B cell (primary cell): Measurements from ENCODE around the gene GPR173.

Experiments used
- EZH2 ChIP-seq: IDR thresholded peaks from 2 replicates; pipeline ENCODE4 v1.6.1; 2012; ENCODE audit warnings: borderline replicate concordance, low read depth, mild to moderate bottlenecking, moderate library complexity, low read length; ENCODE audit not compliant: insufficient read depth, poor library complexity, severe bottlenecking
- TF ChIP-seq, protein P1 (sequence below): fragments of 200-600 bp; IDR thresholded peaks from one replicate; pipeline ENCODE4 v1.8.0; 2022; ENCODE audit warnings: antibody characterized with exemption, mild to moderate bottlenecking

DNA sequence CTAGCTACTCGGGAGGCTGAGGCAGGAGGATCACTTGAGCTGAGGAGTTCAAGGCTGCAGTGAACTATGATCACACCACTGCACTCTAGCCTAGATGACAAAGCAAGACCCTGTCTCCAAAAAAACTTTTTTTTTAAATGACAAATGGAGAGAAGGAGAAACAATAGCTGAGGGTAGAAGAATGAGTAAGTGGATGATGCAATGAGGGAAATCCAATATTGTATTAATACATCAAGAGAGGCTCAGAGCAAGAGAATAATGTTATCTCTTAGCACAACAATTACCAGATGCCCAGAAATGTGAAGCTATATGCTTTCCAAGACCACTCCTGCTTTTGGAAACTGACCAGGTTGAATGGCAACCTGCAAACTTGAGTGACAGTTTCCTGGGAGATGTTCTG is 19.9 kb upstream of the GPR173 start:
- TF ChIP-seq, protein P1, sequence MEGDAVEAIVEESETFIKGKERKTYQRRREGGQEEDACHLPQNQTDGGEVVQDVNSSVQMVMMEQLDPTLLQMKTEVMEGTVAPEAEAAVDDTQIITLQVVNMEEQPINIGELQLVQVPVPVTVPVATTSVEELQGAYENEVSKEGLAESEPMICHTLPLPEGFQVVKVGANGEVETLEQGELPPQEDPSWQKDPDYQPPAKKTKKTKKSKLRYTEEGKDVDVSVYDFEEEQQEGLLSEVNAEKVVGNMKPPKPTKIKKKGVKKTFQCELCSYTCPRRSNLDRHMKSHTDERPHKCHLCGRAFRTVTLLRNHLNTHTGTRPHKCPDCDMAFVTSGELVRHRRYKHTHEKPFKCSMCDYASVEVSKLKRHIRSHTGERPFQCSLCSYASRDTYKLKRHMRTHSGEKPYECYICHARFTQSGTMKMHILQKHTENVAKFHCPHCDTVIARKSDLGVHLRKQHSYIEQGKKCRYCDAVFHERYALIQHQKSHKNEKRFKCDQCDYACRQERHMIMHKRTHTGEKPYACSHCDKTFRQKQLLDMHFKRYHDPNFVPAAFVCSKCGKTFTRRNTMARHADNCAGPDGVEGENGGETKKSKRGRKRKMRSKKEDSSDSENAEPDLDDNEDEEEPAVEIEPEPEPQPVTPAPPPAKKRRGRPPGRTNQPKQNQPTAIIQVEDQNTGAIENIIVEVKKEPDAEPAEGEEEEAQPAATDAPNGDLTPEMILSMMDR, result no peak
- TF ChIP-seq EZH2, result no peak
